Head of caudate nucleus (tissue), 42 donors: ENCODE measurements around the gene WBP2.
A peak's percentile ranks its signal among the peaks of the same experiment; 100 is the strongest.

Source experiments
- DNase-seq, 42 donors: peaks; one replicate each; pipeline versions ENCODE4 v3.0.0 to v3.0.0-alpha.2; 2020 to 2021; ENCODE audit warnings: mixed read lengths in 7 of 42
- intact Hi-C: fragments of 100-400 bp; cut with DNase I; formaldehyde crosslinking; loops from one replicate; pipeline ENCODE4 v1.15.0; 2022

WBP2 gene

GRCh38 chr17:75849724-75850123 lies 5.4 kb downstream of the WBP2 start:
- intact Hi-C loops: no loop called here
- peak in 2 of 42 donors; percentile 43 to 61 for DNase-seq

GRCh38 chr17:75849279-75849646 lies 5.9 kb downstream of the WBP2 start:
- intact Hi-C loops: no loop called here
- no peak for DNase-seq

GRCh38 chr17:75848523-75849278 lies 6.4 kb downstream of the WBP2 start:
- DNase-seq: peak; percentile 51 to 87 (median 76)
- intact Hi-C loops: no loop called here

GRCh38 chr17:75847614-75848522 lies 7.3 kb downstream of the WBP2 start:
- DNase-seq: no peak
- intact Hi-C loops: no loop called here

GRCh38 chr17:75846692-75847613 lies 8.2 kb downstream of the WBP2 start:
- intact Hi-C loops: no loop called here
- no peak for DNase-seq

GRCh38 chr17:75845933-75846691 lies 9.0 kb downstream of the WBP2 start:
- intact Hi-C loops: no loop called here
- DNase-seq: no peak

- peak in 41 of 42 donors; percentile 38 to 86 (median 66) for DNase-seq
- intact Hi-C loops: no loop called here
Measured at GRCh38 chr17:75845058-75845711, 9.9 kb downstream of the WBP2 start.

GRCh38 chr17:75844530-75845057 lies 10.5 kb downstream of the WBP2 start:
- intact Hi-C loops: no loop called here
- DNase-seq: peak in 5 of 42 donors; percentile 15 to 63 (median 39)

GRCh38 chr17:75843577-75844529 lies 11.3 kb downstream of the WBP2 start, which contains the start of gene UNC13D:
TSS of gene UNC13D (minus strand) at chr17:75844404. CDS start at chr17:75844337, 67 bp downstream.
- DNase-seq: no peak
- intact Hi-C loops: no loop called here

GRCh38 chr17:75842963-75843576 lies 12.1 kb downstream of the WBP2 start:
- intact Hi-C loops: no loop called here
- DNase-seq: no peak

- intact Hi-C loops: no loop called here
- no peak for DNase-seq
Measured at GRCh38 chr17:75842411-75842810, 12.7 kb downstream of the WBP2 start.

GRCh38 chr17:75840799-75841164 lies 14.4 kb downstream of the WBP2 start:
- DNase-seq: no peak
- intact Hi-C loops: no loop called here

GRCh38 chr17:75839942-75840798 lies 15.0 kb downstream of the WBP2 start:
- DNase-seq: no peak
- intact Hi-C loops: no loop called here

GRCh38 chr17:75838410-75838809 lies 16.7 kb downstream of the WBP2 start:
- no peak for DNase-seq
- intact Hi-C loops: no loop called here

- intact Hi-C loops: no loop called here
- DNase-seq: no peak
Measured at GRCh38 chr17:75837899-75838298, 17.2 kb downstream of the WBP2 start.
